ENCODE measurements around the gene POLR3A. TPM values are rescaled to one million over a fixed set of nuclear protein-coding genes. Genes with fewer than 3 reads are reported as not detected.

The POLR3A gene
- total RNA-seq, 1 experiment from 2014 or later = 38.0 TPM

DNA sequence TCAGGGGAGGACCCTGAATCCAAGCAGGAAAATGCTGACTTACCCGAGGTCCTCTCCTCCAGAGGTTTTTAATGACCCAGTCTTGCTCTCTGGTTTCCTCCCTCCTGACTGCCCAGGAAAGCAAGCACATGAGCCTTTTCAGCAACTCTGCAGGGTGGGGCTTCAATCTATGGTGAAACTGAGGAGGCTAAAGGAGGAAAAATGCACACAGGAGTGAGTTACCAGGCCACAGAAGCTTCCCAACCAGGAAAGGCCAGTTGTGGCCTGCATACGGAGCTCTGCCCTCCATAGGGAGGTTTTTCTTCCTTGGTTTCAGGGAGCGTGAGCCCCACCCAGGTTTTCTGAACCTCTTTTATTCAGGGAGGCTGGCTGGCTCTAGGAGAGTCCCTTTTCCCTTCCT, 88.7 kb downstream of the POLR3A start:
- no peak overlapping the region for H3K23ac ChIP-seq (ENCODE audit: insufficient read length, low read depth, low read length)
- H4K5ac ChIP-seq (ENCODE audit: insufficient read length, low read depth, low read length) = no peak overlapping the region
- H3K27me3 ChIP-seq (ENCODE audit: insufficient read depth, low read length) = no peaks in the 10 kb centered on the region
- H3K4me1 ChIP-seq (ENCODE audit: insufficient read depth, low read length) = 0 out of 2 replicates have a peak, but pooled peaks cover 2% of the 10 kb centered on the region
- no peaks in the 10 kb centered on the region for H4K20me1 ChIP-seq (ENCODE audit: control insufficient read depth, insufficient read depth, insufficient read length)
- no peak overlapping the region for H3K4ac ChIP-seq (ENCODE audit: low read depth, low read length)
- H2BK120ac ChIP-seq (ENCODE audit: low read depth, low read length, poor library complexity, severe bottlenecking) = no peak overlapping the region
- Mint-ChIP-seq H3K36me3 (ENCODE audit: insufficient read depth in 1 of 3, low read depth in 3 of 3) (no peaks in the 10 kb centered on the region; a peak in 1 of 7 replicates), H3K9me3 (no peaks in the 10 kb centered on the region; a peak in 1 of 5 replicates), H3K4me1 (peaks cover 26 to 37% of the 10 kb centered on the region in 2 experiments), H3K4me3 (no peak overlapping the region), H3K27ac (peak overlapping the region in 2 of 3 experiments; percentile 19 to 52; a peak in 1 of 7 replicates), H3K27me3 (ENCODE audit: low read depth) (peaks cover 1% of the 10 kb centered on the region)
- no peak overlapping the region for H3T11ph ChIP-seq (ENCODE audit: low read length)
- no peak overlapping the region for H3K9ac ChIP-seq (ENCODE audit: extremely low read depth, insufficient read length, low read length)
- no peak overlapping the region for H4K91ac ChIP-seq (ENCODE audit: insufficient read length, low read depth, low read length)
- no peak overlapping the region for H2AK5ac ChIP-seq (ENCODE audit: insufficient read length, low read length)
- TF ChIP-seq, protein P1, sequence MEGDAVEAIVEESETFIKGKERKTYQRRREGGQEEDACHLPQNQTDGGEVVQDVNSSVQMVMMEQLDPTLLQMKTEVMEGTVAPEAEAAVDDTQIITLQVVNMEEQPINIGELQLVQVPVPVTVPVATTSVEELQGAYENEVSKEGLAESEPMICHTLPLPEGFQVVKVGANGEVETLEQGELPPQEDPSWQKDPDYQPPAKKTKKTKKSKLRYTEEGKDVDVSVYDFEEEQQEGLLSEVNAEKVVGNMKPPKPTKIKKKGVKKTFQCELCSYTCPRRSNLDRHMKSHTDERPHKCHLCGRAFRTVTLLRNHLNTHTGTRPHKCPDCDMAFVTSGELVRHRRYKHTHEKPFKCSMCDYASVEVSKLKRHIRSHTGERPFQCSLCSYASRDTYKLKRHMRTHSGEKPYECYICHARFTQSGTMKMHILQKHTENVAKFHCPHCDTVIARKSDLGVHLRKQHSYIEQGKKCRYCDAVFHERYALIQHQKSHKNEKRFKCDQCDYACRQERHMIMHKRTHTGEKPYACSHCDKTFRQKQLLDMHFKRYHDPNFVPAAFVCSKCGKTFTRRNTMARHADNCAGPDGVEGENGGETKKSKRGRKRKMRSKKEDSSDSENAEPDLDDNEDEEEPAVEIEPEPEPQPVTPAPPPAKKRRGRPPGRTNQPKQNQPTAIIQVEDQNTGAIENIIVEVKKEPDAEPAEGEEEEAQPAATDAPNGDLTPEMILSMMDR (conservative IDR thresholded peaks at IDR 0.05) = no peak
- H3K56ac ChIP-seq (ENCODE audit: insufficient read length, low read depth, low read length) = no peak overlapping the region
- H2BK12ac ChIP-seq (ENCODE audit: insufficient read length, low read depth, low read length) = no peak overlapping the region
- no peak overlapping the region for H3K18ac ChIP-seq (ENCODE audit: insufficient read length, low read depth, low read length)
- no peak overlapping the region for H2BK15ac ChIP-seq (ENCODE audit: low read depth, low read length)
- no peaks in the 10 kb centered on the region for H3K79me1 ChIP-seq (ENCODE audit: insufficient read depth, low read depth, low read length, poor library complexity, severe bottlenecking)
- H4K8ac ChIP-seq (replicated peaks; ENCODE audit: insufficient read length, low read depth, low read length) = no peak overlapping the region
- no peak overlapping the region for H2AFZ ChIP-seq (ENCODE audit: low read length)
- H3K4me2 ChIP-seq (ENCODE audit: insufficient read depth, insufficient read length, low read length) = no peak overlapping the region
- WGBS (ENCODE audit: extremely low coverage, insufficient read length, low lambda C conversion rate) = no CpG with 5 or more reads among the region's 3 CpGs
- H2BK5ac ChIP-seq (ENCODE audit: insufficient read length, low read length) = no peak overlapping the region
- no peak overlapping the region for H3K14ac ChIP-seq (ENCODE audit: insufficient read depth, low read length)
- no peak for DNase-seq
- H3K79me2 ChIP-seq (ENCODE audit: insufficient read depth, low read length) = no peaks in the 10 kb centered on the region
- no peak overlapping the region for H2BK20ac ChIP-seq (ENCODE audit: low read depth, low read length, poor library complexity, severe bottlenecking)
- no peaks in the 10 kb centered on the region for H3K9me3 ChIP-seq (ENCODE audit: control insufficient read depth, low read depth, low read length)
- no peaks in the 10 kb centered on the region for H3K23me2 ChIP-seq (ENCODE audit: insufficient read length, low read depth, low read length, poor library complexity, severe bottlenecking)
- H3K27ac ChIP-seq (ENCODE audit: insufficient read length, low read depth, low read length) = no peak overlapping the region
